ENCODE measurements around the gene SPHKAP. TPM values are rescaled to one million over a fixed set of nuclear protein-coding genes. Genes with fewer than 3 reads are reported as not detected.

The SPHKAP gene
- total RNA-seq, 1 donor from 2014 or later = not detected

GRCh38 chr2:228167290-228167689 is 14.2 kb downstream of the SPHKAP start:
- TF ChIP-seq, protein P1, sequence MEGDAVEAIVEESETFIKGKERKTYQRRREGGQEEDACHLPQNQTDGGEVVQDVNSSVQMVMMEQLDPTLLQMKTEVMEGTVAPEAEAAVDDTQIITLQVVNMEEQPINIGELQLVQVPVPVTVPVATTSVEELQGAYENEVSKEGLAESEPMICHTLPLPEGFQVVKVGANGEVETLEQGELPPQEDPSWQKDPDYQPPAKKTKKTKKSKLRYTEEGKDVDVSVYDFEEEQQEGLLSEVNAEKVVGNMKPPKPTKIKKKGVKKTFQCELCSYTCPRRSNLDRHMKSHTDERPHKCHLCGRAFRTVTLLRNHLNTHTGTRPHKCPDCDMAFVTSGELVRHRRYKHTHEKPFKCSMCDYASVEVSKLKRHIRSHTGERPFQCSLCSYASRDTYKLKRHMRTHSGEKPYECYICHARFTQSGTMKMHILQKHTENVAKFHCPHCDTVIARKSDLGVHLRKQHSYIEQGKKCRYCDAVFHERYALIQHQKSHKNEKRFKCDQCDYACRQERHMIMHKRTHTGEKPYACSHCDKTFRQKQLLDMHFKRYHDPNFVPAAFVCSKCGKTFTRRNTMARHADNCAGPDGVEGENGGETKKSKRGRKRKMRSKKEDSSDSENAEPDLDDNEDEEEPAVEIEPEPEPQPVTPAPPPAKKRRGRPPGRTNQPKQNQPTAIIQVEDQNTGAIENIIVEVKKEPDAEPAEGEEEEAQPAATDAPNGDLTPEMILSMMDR (conservative IDR thresholded peaks at IDR 0.05; ENCODE audit: low read depth, low read length) = no peak

GRCh38 chr2:228164718-228165117 is 16.8 kb downstream of the SPHKAP start:
- TF ChIP-seq, protein P1 (conservative IDR thresholded peaks at IDR 0.05; ENCODE audit: low read depth, low read length) = no peak
- H3K4me3 ChIP-seq (ENCODE audit: low read depth, low read length) = no peak overlapping the region
- DNase-seq (ENCODE audit: low read depth) = no peak

More at GRCh38 chr2:228167290-228167689, 14.2 kb downstream of the SPHKAP start:
- no peak overlapping the region for H3K4me3 ChIP-seq (ENCODE audit: low read depth, low read length)
- DNase-seq (ENCODE audit: low read depth) = no peak

DNA sequence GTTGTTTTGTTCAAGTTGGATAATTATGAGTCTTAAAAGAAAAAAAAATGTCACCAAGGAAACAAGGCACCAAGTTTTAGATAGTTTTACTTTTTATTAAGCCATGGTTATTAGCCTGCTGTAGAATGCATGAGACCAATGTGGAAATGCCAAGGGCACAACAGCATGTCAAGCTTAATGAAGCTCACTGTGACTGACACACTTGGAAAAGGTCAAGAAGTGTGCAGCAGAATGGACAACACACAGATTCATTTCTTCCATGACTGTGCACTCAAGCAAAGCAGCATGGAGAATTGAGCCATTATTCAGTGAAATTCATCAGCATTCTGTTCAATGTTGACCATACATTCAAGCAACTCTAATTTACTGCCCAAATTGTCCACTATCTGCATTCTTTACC is 23.6 kb downstream of the SPHKAP start:
- H3K4me3 ChIP-seq (ENCODE audit: low read depth, low read length) = no peak overlapping the region
- no peak for DNase-seq (ENCODE audit: low read depth)
- TF ChIP-seq, protein P1 (conservative IDR thresholded peaks at IDR 0.05; ENCODE audit: low read depth, low read length) = no peak

- TF ChIP-seq, protein P1 (conservative IDR thresholded peaks at IDR 0.05; ENCODE audit: low read depth, low read length) = no peak
- no peak overlapping the region for H3K4me3 ChIP-seq (ENCODE audit: low read depth, low read length)
- DNase-seq (ENCODE audit: low read depth) = no peak
Measured at GRCh38 chr2:228144961-228145360, 36.5 kb downstream of the SPHKAP start.

GRCh38 chr2:228140934-228141528 is 40.5 kb downstream of the SPHKAP start:
- TF ChIP-seq, protein P1 (conservative IDR thresholded peaks at IDR 0.05; ENCODE audit: low read depth, low read length) = no peak
- no peak overlapping the region for H3K4me3 ChIP-seq (ENCODE audit: low read depth, low read length)

GRCh38 chr2:228136027-228136426 is 45.5 kb downstream of the SPHKAP start:
- DNase-seq (ENCODE audit: low read depth) = no peak
- TF ChIP-seq, protein P1 (conservative IDR thresholded peaks at IDR 0.05; ENCODE audit: low read depth, low read length) = no peak
- H3K4me3 ChIP-seq (ENCODE audit: low read depth, low read length) = no peak overlapping the region

More at GRCh38 chr2:228140934-228141528, 40.5 kb downstream of the SPHKAP start:
- no peak for DNase-seq (ENCODE audit: low read depth)

DNA sequence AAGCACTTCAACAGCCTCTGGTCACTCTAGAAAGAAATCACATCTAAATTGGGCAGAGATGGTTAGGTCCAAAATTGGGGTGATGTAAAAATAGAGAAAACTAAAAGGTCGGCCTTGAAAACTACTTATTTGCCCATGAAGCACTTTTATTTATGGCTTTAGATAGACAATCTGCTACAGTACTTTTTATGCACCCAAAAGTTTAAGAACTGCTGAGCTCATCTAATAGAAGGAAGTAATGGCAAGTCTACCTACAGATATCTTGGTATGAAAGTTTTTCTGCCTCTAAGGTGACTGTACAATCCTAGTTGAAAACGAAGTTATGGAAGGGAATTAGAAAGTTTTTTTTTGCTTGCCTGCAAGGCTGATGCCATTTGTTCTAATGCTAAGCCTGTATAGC is 46.2 kb downstream of the SPHKAP start:
- TF ChIP-seq, protein P1 (conservative IDR thresholded peaks at IDR 0.05; ENCODE audit: low read depth, low read length) = no peak
- no peak overlapping the region for H3K4me3 ChIP-seq (ENCODE audit: low read depth, low read length)
- no peak for DNase-seq (ENCODE audit: low read depth)
